ENCODE measurements around the gene COL3A1.

Gene COL3A1

GRCh38 chr2:189037518-189037917 is 63.3 kb downstream of the COL3A1 start:
- Histone ChIP-seq H3K27me3 (ENCODE audit: insufficient read depth, poor library complexity, severe bottlenecking) (no peaks in the 10 kb centered on the region), H3K27ac (replicated peaks) (no peak overlapping the region), H3K4me3 (replicated peaks; ENCODE audit: insufficient read depth, low read length) (no peak overlapping the region)
- no peak for DNase-seq (ENCODE audit: low read depth in 1 of 2, low spot score in 1 of 2)
- TF ChIP-seq SPI1 (IDR thresholded peaks at IDR 0.05; ENCODE audit: borderline replicate concordance, low read depth), result no peak
- no peak for TF ChIP-seq CTCF (IDR thresholded peaks at IDR 0.05; ENCODE audit: insufficient read depth, low read length)
- TF ChIP-seq REST (IDR thresholded peaks at IDR 0.05; ENCODE audit: insufficient replicate concordance, low read depth), result no peak
- TF ChIP-seq POLR2AphosphoS5 (IDR thresholded peaks at IDR 0.05; ENCODE audit: low read depth), result no peak
- no peak for TF ChIP-seq GABPA (IDR thresholded peaks at IDR 0.05; ENCODE audit: low read depth)

GRCh38 chr2:189045836-189046235 is 71.7 kb downstream of the COL3A1 start:
- H3K27ac ChIP-seq (replicated peaks), result no peak overlapping the region
- no peak for TF ChIP-seq REST (IDR thresholded peaks at IDR 0.05; ENCODE audit: insufficient replicate concordance, low read depth)
- H3K4me3 ChIP-seq (replicated peaks; ENCODE audit: insufficient read depth, low read length), result no peak overlapping the region
- no peaks in the 10 kb centered on the region for H3K27me3 ChIP-seq (ENCODE audit: insufficient read depth, poor library complexity, severe bottlenecking)
- no peak for DNase-seq (ENCODE audit: low read depth in 1 of 2, low spot score in 1 of 2)

GRCh38 chr2:189046320-189046719 is 72.1 kb downstream of the COL3A1 start:
- TF ChIP-seq GABPA (IDR thresholded peaks at IDR 0.05; ENCODE audit: low read depth), result no peak
- Histone ChIP-seq H3K4me3 (replicated peaks; ENCODE audit: insufficient read depth, low read length) (no peak overlapping the region), H3K27me3 (ENCODE audit: insufficient read depth, poor library complexity, severe bottlenecking) (no peaks in the 10 kb centered on the region), H3K27ac (replicated peaks) (no peak overlapping the region)
- DNase-seq (ENCODE audit: low read depth in 1 of 2, low spot score in 1 of 2), result no peak

GRCh38 chr2:189047171-189047888 is 73.2 kb downstream of the COL3A1 start:
- no peak for TF ChIP-seq REST (IDR thresholded peaks at IDR 0.05; ENCODE audit: insufficient replicate concordance, low read depth)
- TF ChIP-seq CTCF (IDR thresholded peaks at IDR 0.05; ENCODE audit: insufficient read depth, low read length), result no peak
- no peak for TF ChIP-seq POLR2AphosphoS5 (IDR thresholded peaks at IDR 0.05; ENCODE audit: low read depth)
- TF ChIP-seq SPI1 (IDR thresholded peaks at IDR 0.05; ENCODE audit: borderline replicate concordance, low read depth), result no peak
- no peak for TF ChIP-seq GABPA (IDR thresholded peaks at IDR 0.05; ENCODE audit: low read depth)
- no peak overlapping the region for H3K27ac ChIP-seq (replicated peaks)
- no peak for DNase-seq (ENCODE audit: low read depth in 1 of 2, low spot score in 1 of 2)
- no peaks in the 10 kb centered on the region for H3K27me3 ChIP-seq (ENCODE audit: insufficient read depth, poor library complexity, severe bottlenecking)
- H3K4me3 ChIP-seq (replicated peaks; ENCODE audit: insufficient read depth, low read length), result no peak overlapping the region

Measured in HL-60 (cell line).